Measurements from ENCODE around the gene DNAJB8.
A peak's percentile ranks its signal among the peaks of the same experiment; 100 is the strongest.

DNAJB8 gene

DNA sequence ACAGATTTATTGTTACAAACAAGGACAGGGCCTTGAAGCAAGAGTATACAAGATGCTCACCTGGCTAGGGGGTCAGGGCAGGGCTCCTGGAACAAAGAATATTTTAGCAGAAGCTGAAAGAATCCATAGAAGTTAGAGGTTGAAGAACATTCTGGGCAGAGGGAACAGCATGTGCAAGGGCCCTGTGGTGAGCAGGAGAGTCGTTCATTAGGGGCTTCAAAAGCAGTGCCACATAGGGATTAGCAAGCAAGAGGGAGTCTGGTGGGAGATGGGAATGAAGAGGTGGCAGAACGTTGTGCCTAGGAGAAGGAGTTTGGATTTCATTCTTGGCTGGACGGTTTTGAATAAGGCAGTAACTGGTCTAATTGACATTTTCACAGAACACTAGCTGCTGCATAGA lies 22.9 kb downstream of the DNAJB8 start:
- no peak for DNase-seq (ENCODE audit: low spot score)

DNA sequence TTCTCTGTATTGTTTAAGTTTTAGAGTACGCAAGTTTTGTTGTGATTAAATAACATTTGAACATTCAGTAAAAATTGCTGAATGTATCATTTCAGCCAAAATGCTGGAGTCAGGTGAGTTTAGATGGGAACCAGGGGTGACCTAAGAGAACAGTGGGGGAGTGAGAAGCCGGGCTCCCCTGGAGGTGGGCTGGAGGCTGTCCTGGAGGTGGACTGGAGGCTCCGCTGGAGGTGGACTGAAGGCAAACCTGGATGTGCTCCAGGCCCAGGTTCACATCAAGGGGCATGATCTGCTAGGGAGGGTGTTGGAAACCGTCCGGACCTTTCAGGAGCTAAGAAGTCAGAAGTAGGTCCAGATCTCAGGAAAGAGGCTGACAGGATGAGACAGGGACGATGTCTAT lies 23.7 kb downstream of the DNAJB8 start:
- no peak for DNase-seq (ENCODE audit: low spot score)

- DNase-seq (ENCODE audit: low spot score), result no peak
Measured at GRCh38 chr3:128442070-128442469, 24.6 kb downstream of the DNAJB8 start.

DNA sequence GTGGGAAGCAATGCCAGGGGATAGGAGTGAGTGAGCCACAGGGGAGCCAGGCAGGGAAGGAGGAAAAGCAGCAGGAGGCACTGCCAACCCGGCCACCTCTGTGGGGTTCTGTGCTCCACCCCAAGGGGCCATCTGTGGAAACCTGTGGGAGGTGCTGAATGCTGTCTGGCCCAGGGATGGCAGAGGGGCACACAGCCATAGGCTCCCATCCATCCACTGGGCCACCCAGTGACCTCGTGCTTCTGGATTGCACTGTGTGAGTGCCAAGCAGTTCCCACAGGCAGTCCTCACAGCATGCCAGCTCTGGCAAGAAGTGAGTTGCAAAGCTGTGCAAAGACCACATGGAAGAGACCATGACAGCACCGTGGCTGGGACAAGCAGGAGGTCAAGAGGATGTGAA lies 27.5 kb downstream of the DNAJB8 start:
- no peak for DNase-seq (ENCODE audit: low spot score)

- no peak for DNase-seq (ENCODE audit: low spot score)
Measured at GRCh38 chr3:128438488-128439072, 28.1 kb downstream of the DNAJB8 start.

DNA sequence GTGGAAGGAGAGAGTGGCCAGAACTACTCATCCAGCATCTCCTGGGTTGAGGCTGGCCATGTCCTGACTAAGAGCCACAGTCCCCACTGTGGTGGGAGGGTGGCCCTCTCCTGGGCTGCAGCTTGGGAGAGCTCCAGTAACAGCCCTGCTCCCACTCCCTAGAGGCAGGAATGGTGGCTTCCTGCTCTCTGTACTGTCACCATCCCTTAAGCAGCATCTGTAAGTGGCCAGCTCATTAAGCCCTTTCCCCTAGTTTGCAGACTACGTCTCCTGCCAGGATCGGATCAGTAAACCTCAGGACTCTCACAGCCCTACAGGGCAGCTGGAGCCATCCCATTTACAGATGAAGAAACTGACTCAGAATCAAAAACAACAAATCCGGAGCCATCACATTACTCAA lies 30.5 kb downstream of the DNAJB8 start:
- DNase-seq (ENCODE audit: low spot score), result no peak

GRCh38 chr3:128435561-128435960 lies 31.1 kb downstream of the DNAJB8 start:
- DNase-seq (ENCODE audit: low spot score), result no peak

DNA sequence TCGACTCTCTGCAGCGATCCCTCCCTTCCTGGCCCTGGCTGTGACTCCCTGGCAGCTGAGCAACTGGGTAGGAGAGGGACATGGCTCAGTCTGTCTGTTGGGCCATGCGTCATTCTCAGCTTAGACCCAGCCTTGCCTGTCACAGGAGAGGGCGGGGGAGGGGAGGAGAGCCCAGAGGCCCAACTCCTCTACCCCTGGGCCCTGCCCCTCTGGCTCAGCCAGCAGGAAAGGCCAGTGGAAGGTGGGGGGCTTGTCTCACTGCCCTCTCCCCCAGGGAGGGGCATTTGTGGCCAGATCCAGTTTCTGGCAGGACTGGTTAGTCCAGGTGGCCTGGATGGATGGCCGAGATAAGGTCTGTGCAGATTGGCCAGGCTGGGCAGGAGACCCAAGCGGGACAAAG lies 31.6 kb downstream of the DNAJB8 start:
- DNase-seq (ENCODE audit: low spot score), result no peak

DNA sequence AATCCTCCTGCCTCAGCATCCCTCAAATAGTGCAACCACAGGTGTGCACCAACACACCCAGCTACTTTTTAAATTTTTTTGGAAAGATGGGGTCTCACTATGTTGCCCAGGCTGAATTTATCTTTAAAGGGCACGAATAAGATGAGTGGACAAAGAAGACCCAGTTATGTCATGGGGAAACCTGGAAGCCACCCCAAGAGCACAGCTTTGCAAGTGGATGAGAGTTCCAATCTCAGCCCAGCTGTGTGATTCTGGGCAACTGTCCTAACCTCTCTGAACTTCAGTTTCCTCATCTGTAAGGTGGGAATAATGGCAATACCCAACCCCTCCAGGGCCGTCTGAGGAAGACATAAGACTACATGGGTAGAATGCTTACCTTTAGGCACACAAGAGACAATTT lies 32.2 kb downstream of the DNAJB8 start:
- DNase-seq (ENCODE audit: low spot score), result no peak

- DNase-seq (ENCODE audit: low spot score), result no peak
Measured at GRCh38 chr3:128433837-128434165, 32.9 kb downstream of the DNAJB8 start.

DNA sequence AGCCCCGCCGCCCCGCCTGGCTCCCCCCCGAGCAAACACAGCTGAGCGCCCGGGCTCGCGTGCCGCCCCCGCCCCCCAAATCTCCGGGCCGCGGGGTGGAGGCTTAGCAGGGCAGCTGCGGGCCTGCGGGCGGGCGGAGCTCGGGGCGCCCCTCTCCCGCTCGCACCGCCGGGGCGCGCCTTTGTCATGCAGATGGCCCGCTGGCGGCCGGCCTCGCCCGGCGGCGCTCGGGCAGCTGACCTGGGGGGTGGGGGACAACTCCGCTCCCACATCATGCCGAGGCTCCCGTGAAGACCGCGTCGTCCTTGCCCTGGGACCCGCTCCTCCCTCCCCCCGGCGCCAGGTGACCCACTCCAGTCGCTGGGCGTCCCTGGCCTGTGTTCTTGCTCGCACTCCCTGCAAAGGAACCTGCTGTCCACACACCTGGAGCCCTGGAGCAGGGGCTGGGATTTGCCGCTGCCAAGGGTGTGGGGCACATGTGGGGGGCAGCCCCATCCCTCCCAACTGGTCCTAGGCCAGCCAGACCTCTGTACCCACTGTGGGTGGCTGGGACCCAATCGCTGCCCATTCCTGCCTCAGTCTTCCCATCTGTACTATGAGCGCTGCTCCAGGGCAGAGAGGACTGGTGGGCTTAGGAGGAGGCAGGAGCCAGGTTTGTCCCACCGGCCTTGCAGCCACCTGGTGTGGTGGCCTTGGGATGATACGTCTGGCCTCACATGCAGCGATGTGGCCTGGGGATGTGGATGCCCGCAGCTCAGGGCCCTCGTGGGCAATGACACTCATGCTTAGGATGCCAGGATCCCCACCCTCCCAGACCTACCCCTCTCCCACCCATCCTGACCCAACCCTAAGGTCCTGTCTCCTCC lies 33.5 kb downstream of the DNAJB8 start:
- no peak for DNase-seq (ENCODE audit: low spot score)

DNA sequence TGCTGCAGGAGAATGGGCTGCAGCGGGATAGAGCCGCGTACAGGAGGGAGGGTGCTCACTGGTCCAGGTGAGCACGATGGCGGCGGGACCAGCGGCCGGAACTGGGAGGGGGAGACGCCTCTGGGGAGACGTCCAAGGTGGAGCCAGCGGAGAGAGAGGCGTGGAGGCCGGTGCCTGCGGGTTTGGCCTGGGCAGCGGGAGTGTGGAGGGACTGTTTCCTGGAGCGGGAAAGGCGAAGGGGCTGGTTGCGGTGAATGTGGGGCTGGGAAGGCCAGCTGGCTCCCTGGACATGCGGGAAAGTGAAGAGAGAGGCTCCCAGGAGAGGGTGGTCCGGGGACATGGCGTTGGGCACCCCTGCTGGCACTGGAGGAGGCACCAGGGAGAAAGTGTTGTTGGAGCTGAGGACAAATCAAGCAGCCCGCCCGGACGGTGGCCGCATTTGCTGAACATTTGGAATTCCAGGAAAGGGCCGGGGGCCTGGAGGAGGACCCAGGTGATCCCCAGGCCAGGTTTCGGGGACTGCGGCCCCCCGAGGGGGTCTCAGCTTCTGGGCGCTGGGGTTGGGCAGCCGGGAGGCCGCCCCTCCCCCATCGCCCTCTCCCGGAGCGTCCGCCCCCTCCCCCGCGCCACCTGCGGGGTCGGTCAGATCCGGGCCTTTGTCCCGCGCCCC lies 34.3 kb downstream of the DNAJB8 start:
- no peak for DNase-seq (ENCODE audit: low spot score)

DNA sequence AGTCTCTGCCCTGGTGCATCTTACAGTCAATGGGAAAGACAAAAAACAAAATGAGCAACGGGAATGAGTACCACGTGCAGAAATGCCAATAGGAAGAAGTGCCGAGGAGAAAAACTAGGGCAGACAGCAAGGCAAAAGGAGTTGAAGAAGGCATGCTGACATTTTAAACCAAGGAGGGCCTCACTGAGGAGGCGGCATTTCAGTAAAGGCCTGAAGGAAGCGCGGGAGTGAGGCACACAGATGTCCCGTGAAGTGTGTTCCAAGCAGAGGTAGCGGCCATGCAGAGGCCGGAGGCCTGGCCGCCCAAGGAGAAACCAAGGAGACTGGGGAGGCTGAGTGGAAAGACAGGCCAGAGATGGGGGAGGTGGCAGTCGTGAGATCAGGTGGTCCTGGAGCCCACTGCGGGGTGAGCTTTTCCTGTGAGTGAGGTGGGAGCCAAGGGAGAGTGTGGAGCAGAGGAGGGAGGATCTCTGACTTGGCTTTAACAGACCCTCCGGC lies 34.8 kb downstream of the DNAJB8 start:
- no peak for DNase-seq (ENCODE audit: low spot score)

- DNase-seq (ENCODE audit: low spot score), result no peak
Measured at GRCh38 chr3:128430731-128431130, 36.0 kb downstream of the DNAJB8 start.

GRCh38 chr3:128430301-128430700 lies 36.4 kb downstream of the DNAJB8 start:
- no peak for DNase-seq (ENCODE audit: low spot score)

GRCh38 chr3:128429751-128430150 lies 36.9 kb downstream of the DNAJB8 start:
- DNase-seq (ENCODE audit: low spot score), result no peak

- no peak for DNase-seq (ENCODE audit: low spot score)
Measured at GRCh38 chr3:128429275-128429674, 37.4 kb downstream of the DNAJB8 start.

DNA sequence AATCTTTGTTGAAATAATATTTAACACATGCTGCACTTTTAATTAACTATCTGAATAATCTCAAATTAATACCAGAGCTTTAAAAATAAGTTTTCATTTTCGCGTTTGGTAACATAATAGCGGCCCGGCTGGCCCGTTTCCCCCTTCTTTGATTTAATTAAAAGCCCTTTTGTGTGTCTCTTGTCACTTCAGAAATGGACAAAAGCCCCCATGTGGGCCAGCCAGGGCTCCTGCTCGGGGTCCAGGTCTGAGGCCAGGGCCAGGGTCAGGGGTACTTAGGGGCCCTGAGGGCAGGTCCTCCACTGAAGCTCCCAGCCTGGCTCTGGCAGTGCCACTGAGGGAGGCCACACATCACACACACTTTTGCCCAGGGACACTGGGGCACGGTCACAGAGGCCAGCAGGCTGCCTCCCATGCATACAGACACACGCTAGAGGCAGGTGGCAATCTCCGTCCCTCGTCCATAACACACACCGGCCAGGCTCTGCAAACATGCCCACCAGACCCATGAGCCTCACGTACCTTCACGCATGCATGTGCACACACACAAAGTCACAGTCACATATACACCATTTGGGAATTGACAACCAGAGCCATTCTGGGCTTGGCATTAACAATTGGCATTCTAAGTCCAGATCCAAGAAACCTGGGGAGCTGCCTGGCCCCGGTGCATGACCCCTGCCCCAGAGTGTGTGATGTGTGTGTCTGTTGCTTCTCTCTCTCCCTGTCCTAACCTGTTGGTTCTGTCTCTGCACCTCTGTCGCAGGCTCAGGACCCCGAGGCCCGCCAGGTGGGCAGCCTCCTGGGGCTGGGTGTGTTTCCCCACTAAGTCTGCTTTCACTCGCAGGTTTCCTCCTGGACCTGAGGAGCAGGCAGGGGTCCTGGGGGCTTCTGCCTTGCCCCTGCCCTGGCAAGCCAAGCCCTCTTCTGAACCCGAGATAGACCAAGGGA lies 38.5 kb downstream of the DNAJB8 start:
- no peak for DNase-seq (ENCODE audit: low spot score)

DNA sequence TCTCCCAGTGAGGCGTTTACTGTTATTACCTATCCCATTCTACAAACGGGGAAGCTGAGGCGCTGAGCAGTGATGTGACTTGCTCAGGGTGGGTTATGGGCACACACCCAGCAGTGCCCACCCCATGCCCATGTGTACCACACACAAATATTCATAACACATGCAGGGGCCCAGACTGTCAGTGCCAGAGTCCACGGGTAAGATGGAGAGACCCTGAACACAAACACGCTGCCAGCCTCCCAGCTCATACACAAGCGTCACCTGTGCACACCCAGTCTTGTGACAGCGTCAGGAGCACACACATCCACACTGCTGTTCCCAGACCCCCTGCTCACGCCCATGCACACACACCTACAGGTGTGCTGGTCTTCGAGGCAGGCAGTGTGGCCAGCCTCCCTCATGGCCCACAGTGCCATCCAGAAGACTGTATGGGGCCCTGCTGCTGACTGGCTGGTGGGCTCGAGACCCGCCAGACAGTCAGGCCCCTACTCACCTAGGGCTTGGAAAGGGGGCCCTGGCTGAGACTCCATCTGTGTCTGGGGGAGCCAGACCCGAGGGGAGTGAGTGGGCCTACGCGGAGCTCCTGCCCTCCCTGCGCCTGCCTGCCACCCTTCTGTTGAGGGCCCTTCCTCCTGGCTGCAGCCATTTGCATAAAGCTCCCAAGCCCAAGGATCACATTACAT lies 39.4 kb downstream of the DNAJB8 start:
- no peak for DNase-seq (ENCODE audit: low spot score)

DNA sequence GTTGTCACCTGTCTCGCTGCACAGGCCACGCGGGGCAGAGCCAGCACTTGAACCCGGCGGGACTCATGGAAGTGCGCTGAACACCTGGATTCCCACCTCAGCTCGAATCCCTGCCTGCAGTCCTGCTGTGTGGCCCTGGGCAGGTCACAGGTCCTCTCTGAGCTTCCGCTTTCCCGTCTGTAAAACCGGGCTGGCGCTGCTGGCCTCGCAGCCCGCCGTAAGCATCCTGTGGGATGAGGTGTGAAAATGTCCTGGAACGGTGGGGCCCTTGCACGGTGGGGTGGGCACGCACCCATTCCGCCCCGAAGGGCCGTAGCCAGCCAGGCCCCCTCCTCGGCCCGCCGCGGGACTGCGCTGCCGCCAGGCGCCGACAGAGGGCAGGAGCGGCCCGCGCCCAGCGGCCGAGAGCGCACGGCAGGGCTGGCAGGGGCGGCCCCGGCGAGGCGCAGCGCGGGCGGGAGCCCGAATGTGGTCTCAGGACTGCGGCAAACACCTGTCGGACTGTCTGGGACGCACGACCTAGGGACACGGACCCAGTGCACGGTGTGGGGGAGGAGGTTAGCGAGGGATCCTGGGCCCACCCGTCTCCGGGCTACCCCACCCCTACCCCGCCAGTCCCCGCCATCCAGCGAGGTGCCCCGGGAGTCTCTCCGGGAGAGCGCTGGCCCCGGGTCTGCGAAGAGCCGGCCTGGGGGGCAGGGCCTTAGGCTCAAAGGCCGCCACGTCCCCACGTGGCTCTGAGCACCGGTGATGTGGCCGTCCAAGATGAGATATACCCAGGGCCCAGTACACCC lies 40.4 kb downstream of the DNAJB8 start:
- peak; percentile 39 for DNase-seq (ENCODE audit: low spot score)

DNA sequence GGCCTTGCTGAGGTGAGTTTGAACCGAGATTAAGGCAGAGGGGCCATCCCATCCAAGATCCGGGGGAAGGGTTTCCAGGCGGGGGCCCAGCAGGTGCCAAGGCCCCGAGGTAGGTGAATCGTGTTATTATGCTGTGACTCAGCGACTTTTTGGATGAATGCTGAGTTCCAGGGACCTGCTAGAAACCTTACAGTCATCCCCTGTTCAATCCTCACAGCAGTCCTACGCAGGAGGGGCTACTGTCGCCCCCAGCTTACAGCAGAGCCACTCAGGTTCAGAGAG lies 40.9 kb downstream of the DNAJB8 start:
- DNase-seq (ENCODE audit: low spot score), result no peak
